Uterus (tissue), 4 donors: ENCODE measurements around the gene CCDC186. TPM values are rescaled to one million over a fixed set of nuclear protein-coding genes. Genes with fewer than 3 reads are reported as not detected.

Source experiments
- DNase-seq, 2 donors: peaks; one replicate each; pipeline ENCODE4 v3.0.0-alpha.2; 2019 to 2020
- H3K27ac ChIP-seq, 2 donors: fragments of 200-600 bp; sonication (generic); 1 replicate in 1 of 2; 2 replicates in 1 of 2; pipeline ENCODE4 v1.5.1; 2016 to 2018
- H3K27me3 ChIP-seq, 2 donors: fragments of 200-600 bp; sonication (generic); one replicate each; pipeline ENCODE4 v1.5.1; 2018 to 2019; ENCODE audit warnings: control low read depth in 1 of 2
- H3K36me3 ChIP-seq, 2 donors: fragments of 200-600 bp; sonication (generic); one replicate each; pipeline ENCODE4 v1.5.1; 2019; ENCODE audit warnings: control low read depth in 1 of 2
- H3K4me1 ChIP-seq, 2 donors: fragments of 200-600 bp; sonication (generic); one replicate each; pipeline ENCODE4 v1.5.1; 2018 to 2019; ENCODE audit warnings: control low read depth in 1 of 2
- H3K4me3 ChIP-seq, 2 donors: fragments of 200-600 bp; sonication (generic); 1 replicate in 1 of 2; 2 replicates in 1 of 2; pipeline ENCODE4 v1.5.1; 2018 to 2019; ENCODE audit warnings: mild to moderate bottlenecking in 1 of 2
- H3K9me3 ChIP-seq, 2 donors: fragments of 200-600 bp; sonication (generic); one replicate each; pipeline ENCODE4 v1.5.1; 2019; ENCODE audit warnings: control low read depth in 1 of 2
- POLR2A ChIP-seq, 2 donors: fragments of 450-650 bp; IDR thresholded peaks; one replicate each; pipeline ENCODE4 v1.6.1; 2016; ENCODE audit warnings: antibody characterized with exemption in 2 of 2, mild to moderate bottlenecking in 1 of 2, moderate library complexity in 1 of 2
- intact Hi-C: fragments of 100-400 bp; cut with DNase I; formaldehyde crosslinking; loops from one replicate; pipeline ENCODE4 v1.15.1; 2023; ENCODE audit warnings: low total_unique reads
- total RNA-seq, 4 donors: library from RNA; depleted of rRNA in 3 of 4; stranded (reverse); fragments of >200 nt in 3 of 4; gene quantifications; one replicate each; pipeline versions ENCODE4 v1.1.0 to v1.2.4, GENCODE V29; 2014 to 2023
- TF ChIP-seq, protein P1 (sequence below), 4 experiments: fragments of 200-600 bp in 2 of 4; fragments of 450-650 bp in 2 of 4; sonication (generic) in 2 of 4; IDR thresholded peaks; one replicate each; pipeline ENCODE4 v1.5.1; 2016 to 2019; ENCODE audit warnings: antibody characterized with exemption in 4 of 4, mild to moderate bottlenecking in 2 of 4, moderate library complexity in 1 of 4
- donor health status: DM: yes; HTN: yes; CAD: no.

The CCDC186 gene
- total RNA-seq, 4 donors from 2014 or later, result 7.6 to 52.6 (median 24.9) TPM

DNA sequence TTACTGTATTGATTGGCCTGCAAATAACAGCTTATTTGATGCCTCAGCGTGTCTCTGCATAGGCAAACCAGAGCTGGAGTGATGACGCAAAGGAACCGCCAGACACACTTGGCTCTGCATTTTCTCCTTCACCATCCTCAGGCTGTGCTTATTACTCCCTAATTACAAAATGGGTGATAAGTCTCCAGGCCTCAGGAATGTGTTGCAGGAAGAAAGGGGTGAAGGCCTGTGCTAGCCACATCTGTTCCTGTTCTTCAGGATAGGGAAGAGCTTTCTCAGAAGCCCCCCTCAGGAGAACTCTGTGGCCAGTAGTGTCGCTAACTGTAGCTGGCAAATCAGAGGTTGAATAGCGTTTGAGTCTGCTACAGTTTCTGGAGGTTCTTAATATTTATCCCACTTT lies 10.3 kb upstream of the CCDC186 start:
- Histone ChIP-seq H3K27ac (no peak overlapping the region), H3K27me3 (no peaks in the 10 kb centered on the region), H3K36me3 (no peaks in the 10 kb centered on the region), H3K9me3 (no peaks in the 10 kb centered on the region), H3K4me3 (no peak overlapping the region), H3K4me1 (no peaks in the 10 kb centered on the region)
- no peak for TF ChIP-seq POLR2A (IDR thresholded peaks at IDR 0.05)
- TF ChIP-seq, protein P1, sequence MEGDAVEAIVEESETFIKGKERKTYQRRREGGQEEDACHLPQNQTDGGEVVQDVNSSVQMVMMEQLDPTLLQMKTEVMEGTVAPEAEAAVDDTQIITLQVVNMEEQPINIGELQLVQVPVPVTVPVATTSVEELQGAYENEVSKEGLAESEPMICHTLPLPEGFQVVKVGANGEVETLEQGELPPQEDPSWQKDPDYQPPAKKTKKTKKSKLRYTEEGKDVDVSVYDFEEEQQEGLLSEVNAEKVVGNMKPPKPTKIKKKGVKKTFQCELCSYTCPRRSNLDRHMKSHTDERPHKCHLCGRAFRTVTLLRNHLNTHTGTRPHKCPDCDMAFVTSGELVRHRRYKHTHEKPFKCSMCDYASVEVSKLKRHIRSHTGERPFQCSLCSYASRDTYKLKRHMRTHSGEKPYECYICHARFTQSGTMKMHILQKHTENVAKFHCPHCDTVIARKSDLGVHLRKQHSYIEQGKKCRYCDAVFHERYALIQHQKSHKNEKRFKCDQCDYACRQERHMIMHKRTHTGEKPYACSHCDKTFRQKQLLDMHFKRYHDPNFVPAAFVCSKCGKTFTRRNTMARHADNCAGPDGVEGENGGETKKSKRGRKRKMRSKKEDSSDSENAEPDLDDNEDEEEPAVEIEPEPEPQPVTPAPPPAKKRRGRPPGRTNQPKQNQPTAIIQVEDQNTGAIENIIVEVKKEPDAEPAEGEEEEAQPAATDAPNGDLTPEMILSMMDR (IDR thresholded peaks at IDR 0.05), result no peak
- intact Hi-C loops, result no loop called here
- no peak for DNase-seq

DNA sequence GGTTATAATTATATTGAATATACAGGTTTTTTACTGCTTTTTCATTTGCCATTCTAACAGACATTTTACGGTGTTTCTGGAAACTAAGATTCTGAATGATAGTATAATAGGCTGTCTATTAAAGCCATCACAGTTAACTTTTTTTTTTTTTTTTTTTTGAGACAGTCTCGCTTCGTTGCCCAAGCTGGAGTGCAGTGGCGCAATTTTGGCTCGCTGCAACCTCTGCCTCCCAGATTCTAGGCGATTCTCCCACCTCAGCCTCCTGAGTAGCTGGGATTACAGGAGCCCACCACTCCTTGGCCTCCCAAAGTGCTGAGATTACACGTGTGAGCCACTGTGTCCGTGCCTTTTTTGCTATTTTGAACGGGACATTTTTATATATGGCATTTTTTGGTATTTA lies 9.6 kb upstream of the CCDC186 start:
- intact Hi-C loops, result no loop called here
- Histone ChIP-seq H3K4me3 (no peak overlapping the region), H3K4me1 (no peaks in the 10 kb centered on the region), H3K9me3 (no peaks in the 10 kb centered on the region), H3K27me3 (no peaks in the 10 kb centered on the region), H3K36me3 (no peaks in the 10 kb centered on the region), H3K27ac (no peak overlapping the region)
- no peak for DNase-seq
- TF ChIP-seq POLR2A (IDR thresholded peaks at IDR 0.05), result no peak
- TF ChIP-seq, protein P1 (IDR thresholded peaks at IDR 0.05), result no peak

DNA sequence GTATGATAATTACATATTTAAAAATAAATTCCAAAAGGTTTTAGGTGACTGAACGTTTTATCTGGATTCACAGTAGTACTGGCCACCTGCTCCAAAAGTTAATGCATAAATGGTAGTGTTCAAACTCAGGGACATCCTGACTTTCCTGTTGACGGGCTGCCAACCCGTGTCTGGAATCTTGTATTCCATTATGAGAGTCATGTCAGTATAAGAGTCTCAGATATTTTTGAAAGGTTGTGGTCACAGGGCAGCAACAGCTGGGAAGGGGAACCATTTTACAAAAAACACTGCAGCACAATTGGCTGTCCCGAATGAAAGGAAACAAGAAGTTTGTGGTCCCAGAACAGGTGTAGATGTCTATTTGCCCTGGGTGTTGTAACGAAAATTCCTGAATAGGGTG lies 8.0 kb upstream of the CCDC186 start:
- H3K9me3 ChIP-seq, result no peaks in the 10 kb centered on the region
- intact Hi-C loops, result no loop called here
- H3K27me3 ChIP-seq, result no peaks in the 10 kb centered on the region
- peak in 1 of 2 donors; percentile 34 for DNase-seq
- H3K4me3 ChIP-seq, result no peak overlapping the region
- H3K4me1 ChIP-seq, result no peaks in the 10 kb centered on the region
- TF ChIP-seq POLR2A (IDR thresholded peaks at IDR 0.05), result no peak
- TF ChIP-seq, protein P1 (IDR thresholded peaks at IDR 0.05), result no peak
- no peaks in the 10 kb centered on the region for H3K36me3 ChIP-seq
- H3K27ac ChIP-seq, result no peak overlapping the region

DNA sequence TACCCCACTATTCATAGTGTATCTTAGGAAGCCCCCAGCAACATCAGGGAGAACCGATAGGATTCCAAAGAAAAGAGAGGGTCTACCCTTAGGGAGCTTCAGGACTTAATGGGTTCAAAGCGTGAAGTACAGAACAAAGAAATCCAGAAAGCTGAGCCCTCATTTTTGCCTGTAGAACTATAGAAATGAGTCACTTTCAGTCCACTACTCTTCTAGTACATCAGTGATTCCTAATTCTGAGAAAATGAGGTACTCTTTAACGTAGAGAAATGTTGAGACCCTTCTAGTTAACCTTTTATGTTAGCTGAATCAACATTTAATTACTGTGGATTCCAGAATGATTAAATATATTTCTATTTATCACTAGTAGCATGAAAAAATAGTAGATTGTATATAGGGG lies 6.9 kb upstream of the CCDC186 start:
- no peak overlapping the region for H3K27ac ChIP-seq
- no peak for DNase-seq
- H3K9me3 ChIP-seq, result no peaks in the 10 kb centered on the region
- no peaks in the 10 kb centered on the region for H3K27me3 ChIP-seq
- no peaks in the 10 kb centered on the region for H3K36me3 ChIP-seq
- no peak overlapping the region for H3K4me3 ChIP-seq
- TF ChIP-seq, protein P1 (IDR thresholded peaks at IDR 0.05), result no peak
- TF ChIP-seq POLR2A (IDR thresholded peaks at IDR 0.05), result no peak
- no peaks in the 10 kb centered on the region for H3K4me1 ChIP-seq
- intact Hi-C loops, result no loop called here

DNA sequence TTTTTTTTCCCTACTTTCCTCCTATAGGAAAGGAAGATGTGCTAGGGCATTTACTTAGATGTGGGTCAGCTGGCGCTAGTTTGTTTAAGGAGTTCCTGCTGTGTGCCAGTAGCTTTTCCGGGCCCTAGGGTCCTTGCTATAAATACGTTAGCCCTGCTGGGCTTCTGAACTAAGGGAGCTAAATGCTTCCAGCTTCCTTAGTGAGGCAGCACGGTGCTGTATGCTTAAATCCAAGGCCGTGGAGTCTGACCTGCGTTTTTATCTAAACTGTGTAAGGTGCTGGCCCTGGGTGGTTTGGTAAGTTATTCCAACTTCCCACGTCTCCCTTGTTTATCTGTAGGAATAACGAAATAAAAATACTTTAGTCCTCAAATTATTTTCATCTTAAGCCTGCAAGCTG lies 5.7 kb upstream of the CCDC186 start:
- H3K4me3 ChIP-seq, result no peak overlapping the region
- no peaks in the 10 kb centered on the region for H3K9me3 ChIP-seq
- H3K4me1 ChIP-seq, result no peaks in the 10 kb centered on the region
- TF ChIP-seq, protein P1 (IDR thresholded peaks at IDR 0.05), result no peak
- no peak for TF ChIP-seq POLR2A (IDR thresholded peaks at IDR 0.05)
- H3K27me3 ChIP-seq, result no peaks in the 10 kb centered on the region
- H3K36me3 ChIP-seq, result no peaks in the 10 kb centered on the region
- no peak overlapping the region for H3K27ac ChIP-seq
- intact Hi-C loops, result no loop called here
- DNase-seq, result no peak
